HG03139 (cell line): Measurements from ENCODE around the gene SLC4A1.

ENCODE experiments used
- ATAC-seq: cut with Tn5 transposase; IDR thresholded peaks from one replicate; pipeline ENCODE4 v1.9.1; 2021; ENCODE audit not compliant: unreplicated experiment

SLC4A1 gene

DNA sequence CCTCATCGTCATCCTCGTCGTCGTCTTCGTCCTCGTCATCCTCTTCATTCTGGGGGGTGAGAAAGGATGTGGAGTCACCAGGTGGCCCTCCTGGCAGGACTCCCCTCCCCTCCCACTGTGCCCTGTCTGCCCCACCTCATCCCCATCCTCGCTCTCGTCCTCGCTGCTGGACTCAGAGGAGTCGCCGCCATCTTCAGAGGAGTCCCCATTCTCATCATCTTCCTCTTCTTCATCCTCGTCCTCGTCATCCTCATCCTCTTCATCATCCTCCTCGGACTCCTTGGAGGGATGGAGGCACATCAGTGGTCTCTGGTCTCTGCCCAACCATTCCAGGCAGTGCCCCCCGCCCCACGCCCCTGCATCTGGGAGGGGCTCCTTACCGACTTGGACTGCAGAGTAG is 60.6 kb downstream of the SLC4A1 start:
- no peak for ATAC-seq

DNA sequence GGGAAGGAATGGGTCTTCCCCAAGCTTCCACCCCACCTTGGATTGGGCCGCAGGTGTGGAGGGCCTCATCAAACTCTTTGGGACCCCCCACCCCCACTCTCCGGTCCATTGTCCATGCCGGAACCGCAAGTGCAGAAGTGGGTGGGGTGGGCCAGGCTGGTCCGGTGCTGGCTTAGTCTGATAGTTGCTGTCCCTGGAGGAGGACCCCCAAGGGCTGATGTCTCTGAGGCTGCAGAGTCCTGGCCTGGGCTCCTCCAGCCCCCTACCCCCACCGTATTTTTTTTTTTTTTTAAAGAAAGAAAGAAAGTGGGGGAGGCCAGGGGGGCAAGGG is 61.1 kb downstream of the SLC4A1 start:
- ATAC-seq, result no peak

DNA sequence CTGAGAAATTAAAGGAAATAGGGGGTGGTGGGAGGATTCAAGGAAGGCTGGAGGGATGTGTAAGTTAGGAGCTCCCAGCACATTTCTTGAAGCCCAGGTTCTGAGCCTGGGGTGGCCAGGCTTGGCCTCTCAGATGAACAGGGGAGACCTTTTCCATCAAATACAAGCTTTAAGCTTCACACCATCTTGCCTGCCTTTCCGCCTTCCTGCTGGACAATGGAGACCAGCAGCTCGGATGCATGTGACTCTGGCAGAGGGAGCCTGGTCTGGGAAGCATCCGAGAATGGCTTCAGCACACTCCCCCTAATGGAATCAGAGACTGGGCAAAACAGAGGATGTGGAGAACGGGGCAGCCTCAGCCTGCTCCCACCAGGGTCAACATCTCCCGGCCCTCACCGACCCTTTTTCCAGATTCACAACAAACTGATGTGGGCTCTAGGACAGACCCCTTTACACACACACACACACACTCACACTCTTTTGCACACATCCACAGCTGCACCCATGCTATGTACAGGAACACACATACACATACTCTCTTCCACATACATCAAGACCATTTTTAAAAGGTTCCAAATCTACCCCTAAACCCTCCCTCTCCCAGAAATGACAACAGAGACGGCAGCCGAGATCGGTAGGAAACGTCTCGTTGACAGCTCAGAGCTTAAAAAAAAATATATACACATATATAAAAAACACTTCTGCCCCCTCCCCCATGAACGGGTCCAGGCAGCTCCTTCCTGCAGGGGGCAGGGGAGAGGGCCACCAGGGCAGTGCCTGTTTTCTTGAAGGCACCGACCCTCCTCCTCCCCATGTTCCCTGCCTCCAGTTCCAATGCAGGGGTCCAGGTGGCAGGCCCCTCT is 61.7 kb downstream of the SLC4A1 start:
- ATAC-seq, result no peak

DNA sequence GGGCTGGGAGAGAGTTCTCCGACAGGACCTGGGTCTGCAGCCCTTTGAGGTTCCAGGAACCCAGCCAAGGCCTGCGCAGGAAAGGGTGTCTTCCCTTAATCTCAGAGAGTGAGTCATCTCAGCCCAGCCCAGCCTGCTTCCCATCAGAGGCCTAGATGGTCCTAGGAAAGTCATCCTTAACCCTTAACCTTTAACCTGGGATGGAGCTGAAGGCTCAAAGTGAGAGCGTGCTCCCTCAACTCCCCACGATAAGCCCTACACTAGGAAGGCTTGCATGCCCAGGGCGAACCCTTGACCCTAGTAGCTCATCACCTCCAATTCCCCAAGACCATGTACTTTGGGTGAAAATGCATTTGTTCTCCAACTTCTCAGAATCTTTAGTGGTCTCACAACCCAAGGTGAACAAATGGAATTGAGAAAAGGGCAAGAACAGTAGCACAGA is 63.5 kb downstream of the SLC4A1 start:
- ATAC-seq, result no peak

DNA sequence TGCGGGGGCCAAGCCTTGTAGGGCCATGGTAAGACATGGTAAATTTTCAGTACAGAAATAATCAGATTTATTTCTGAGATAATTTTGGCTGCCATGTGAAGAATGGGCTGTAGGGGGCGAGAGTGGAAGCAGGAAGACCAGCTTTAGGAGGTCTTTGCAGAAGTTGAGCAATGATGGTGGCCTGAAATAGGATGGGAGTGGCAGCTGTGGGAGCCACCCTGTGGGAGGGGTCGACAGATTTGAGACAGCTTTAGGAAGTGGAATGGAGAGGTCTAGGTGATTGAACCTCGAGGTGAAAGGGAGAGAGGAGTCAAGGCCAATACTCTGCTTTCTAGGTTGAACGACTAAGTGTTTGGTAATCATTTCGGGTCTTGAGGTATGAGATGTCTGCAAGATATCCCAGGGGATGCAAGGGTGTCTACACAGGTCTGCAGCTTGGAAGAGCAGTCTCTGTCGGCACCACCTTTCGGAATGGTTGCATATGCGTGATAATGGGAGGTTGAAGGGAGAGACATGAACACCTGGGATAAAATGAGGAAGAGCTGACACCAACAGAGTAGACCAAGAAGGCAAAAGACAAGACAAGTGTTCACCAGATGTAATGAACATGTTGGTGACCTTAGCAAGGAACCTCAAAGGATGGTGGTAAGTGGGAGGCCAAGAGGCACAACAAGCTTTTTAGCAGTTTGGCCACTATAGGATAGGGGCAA is 64.0 kb downstream of the SLC4A1 start:
- no peak for ATAC-seq

DNA sequence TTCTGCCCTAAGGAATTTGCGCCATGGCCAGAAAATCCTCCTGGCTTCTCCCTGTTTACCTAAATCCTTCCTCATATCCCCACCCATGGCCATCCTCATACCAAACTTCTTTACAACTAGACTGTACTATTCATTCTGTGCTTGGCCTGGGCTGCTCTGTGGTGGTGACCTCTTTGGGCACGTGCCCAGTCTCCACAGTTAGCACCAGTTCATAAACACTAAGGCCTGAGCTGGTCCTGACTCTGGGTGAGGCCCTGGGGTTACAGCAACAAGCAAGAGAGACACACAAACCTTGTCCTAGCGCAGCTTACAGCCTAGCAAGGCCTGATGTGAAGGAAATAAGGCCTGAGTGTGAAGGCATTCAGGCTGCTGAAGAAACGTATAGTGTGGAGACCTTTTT is 65.2 kb downstream of the SLC4A1 start:
- ATAC-seq, result no peak

DNA sequence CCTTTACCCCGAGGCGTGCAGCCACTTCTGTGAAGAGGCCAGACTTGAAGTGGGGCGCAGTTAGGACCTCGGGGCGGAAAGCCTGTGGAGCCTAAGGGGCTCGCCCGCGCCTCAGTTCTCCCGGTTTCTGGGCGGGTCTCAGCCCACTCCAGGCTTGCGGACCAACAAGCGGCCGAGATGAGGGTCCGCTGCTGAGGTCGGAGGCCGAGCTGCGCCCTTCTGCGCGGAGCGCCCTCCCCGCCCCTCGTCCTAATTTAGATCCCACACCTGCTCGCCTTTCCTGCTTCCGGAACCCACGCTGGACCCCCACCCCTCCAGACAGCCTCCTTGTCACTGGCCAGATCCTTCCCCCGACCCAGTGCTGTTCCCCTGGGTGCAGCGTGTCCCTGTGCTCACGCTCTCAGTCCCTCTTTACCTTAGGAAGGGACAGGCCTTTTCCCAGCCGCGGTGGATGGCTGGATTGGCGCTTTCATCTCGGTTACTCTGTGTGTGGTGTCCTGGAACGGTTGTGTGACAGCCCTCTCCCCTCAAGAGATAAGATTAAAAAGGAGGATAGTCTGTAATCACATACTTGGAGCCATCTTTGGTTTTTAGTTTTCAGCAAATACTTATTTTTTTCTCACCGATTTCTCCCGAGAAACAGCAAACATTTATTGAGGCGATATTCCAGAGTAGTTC is 67.3 kb downstream of the SLC4A1 start:
- no peak for ATAC-seq

DNA sequence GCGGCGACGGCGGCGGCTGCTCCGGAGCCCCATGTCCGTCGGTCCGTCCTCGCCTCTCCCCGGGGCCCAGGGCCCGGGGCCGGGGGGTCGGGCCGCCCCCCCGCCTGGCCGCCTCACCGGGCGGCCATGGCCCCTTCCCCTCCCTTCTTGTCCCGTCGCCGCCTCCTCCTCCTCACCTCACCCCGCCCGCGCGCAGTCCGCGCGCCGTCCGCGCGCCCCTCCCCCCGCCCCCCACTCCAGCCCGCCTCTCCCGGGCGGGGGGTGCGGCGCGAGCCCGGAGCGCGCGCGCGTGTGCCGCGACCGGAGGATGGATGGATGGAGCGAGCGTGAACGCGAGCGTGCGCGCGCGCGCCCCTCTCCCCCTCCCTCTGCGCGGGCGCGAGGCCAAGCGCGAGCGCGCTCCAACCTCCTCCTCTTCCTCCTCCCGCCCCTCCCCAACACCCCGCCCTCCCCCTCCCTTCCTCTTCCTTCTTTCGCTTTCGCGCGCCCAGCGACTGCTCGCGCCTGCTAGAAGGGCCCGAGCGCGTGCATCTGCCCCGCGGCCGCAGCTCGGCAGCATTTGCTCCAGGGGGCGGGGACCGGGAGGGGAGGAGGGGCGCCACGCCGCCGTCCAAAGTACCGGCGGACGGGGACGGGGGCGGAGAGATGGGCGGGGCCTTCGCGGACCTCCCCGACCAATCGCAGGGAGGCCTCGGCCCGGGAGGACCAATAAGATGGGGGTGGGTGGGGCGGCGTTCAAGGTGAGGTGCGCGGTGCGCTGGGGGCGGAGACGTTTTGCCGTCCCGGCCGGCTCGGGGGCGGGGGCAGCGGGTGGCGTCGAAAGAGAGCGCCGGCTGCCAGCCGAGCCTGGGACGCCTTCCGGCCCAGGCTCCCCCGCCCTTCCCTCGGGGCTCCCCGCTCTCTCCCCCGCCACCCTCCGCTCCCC is 68.1 kb downstream of the SLC4A1 start, which contains the start of gene ATXN7L3:
ATXN7L3 (minus strand) TSS at position 332 of the 925 bp plus-strand sequence. CDS start 1,814 bp downstream, outside the sequence.
- ATAC-seq, result peak; percentile 62

DNA sequence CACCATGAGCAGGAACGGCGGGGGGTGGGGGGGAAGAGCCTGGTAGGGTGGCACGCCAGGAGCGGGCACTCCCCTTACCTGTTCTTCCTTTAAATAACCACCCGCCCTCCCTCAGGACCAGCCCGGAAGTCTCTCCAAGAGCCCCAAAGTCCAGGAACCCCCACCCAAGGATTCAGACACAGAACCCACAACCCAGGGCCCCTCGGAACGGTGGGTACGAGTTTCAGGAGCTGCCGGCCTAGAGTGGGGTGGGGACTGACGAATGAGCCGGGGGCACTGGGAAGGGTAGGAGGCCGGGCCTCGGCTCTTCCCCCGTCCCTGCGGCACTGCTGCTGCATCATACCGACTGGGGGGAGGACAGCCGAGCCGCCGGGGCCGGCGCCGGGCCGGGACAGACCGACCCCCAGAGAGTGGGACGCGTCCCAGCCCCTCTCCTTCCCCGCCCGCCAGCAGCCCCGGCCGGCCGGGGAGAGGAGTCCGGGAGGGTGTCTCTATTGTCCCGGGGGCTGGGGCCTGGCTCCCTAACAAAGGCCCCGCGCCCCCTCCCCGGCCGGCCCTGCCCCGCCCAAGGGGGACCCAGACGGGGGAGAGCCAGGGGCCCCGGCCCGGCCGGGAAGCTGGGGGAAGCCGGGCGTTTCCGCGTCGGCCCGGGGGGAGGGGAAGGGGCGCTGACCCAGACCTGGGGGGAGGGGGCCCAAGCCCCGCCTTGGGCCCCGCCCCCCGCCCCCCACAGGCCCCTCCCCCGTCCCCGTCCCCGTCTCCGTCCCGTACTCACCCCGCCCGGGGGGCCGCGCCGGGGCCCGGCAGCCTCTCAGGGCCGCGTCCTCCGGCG is 69.0 kb downstream of the SLC4A1 start:
- ATAC-seq, result peak; percentile 19
